Fibroblast of lung (primary cell): ENCODE results near the gene FASLG. TPM values are rescaled to one million over a fixed set of nuclear protein-coding genes. Genes with fewer than 3 reads are reported as not detected.

Experiments used
- DNase-seq, 2 donors: peaks; one replicate each; pipeline versions ENCODE4 v3.0.0 to v3.0.0-alpha.2; 2010; ENCODE audit warnings: low read depth in 2 of 2
- H2AFZ ChIP-seq: 2 replicates; pipeline ENCODE4 v1.5.1; 2012; ENCODE audit warnings: low read length, control low read depth, inconsistent platforms
- H3K27ac ChIP-seq: 2 replicates; pipeline ENCODE4 v1.5.1; 2011; ENCODE audit warnings: low read length, control low read depth; ENCODE audit not compliant: insufficient read depth
- H3K27me3 ChIP-seq: 2 replicates; pipeline ENCODE4 v1.5.1; 2011; ENCODE audit warnings: mild to moderate bottlenecking, low read length; ENCODE audit not compliant: control insufficient read depth, insufficient read depth
- H3K36me3 ChIP-seq: 2 replicates; pipeline ENCODE4 v1.5.1; 2011; ENCODE audit warnings: low read length; ENCODE audit not compliant: control insufficient read depth, insufficient read depth
- H3K4me1 ChIP-seq: 2 replicates; pipeline ENCODE4 v1.5.1; 2011; ENCODE audit warnings: low read length; ENCODE audit not compliant: control insufficient read depth, insufficient read depth; ENCODE audit errors: extremely low read depth
- H3K4me2 ChIP-seq: 2 replicates; pipeline ENCODE4 v1.5.1; 2011; ENCODE audit warnings: low read length, control low read depth; ENCODE audit not compliant: insufficient read depth; ENCODE audit errors: extremely low read depth
- H3K4me3 ChIP-seq, 4 experiments: fragments of 200-600 bp in 1 of 4; sonication (generic) in 1 of 4; replicated peaks in 1 of 4; 2 replicates each; pipeline ENCODE4 v1.5.1; 2011 to 2016; ENCODE audit warnings: low read length in 4 of 4, low read depth in 3 of 4, mild to moderate bottlenecking in 3 of 4, control low read depth in 2 of 4, inconsistent platforms in 1 of 4, mixed read lengths in 1 of 4; ENCODE audit not compliant: insufficient read depth in 1 of 4; ENCODE audit errors: control extremely low read depth in 1 of 4
- H3K79me2 ChIP-seq: 2 replicates; pipeline ENCODE4 v1.5.1; 2012; ENCODE audit warnings: mild to moderate bottlenecking, low read length, inconsistent platforms; ENCODE audit not compliant: control insufficient read depth, insufficient read depth
- H3K9ac ChIP-seq: 2 replicates; pipeline ENCODE4 v1.5.1; 2011; ENCODE audit warnings: mild to moderate bottlenecking, low read length, control low read depth; ENCODE audit not compliant: insufficient read depth
- H3K9me3 ChIP-seq: 2 replicates; pipeline ENCODE4 v1.5.1; 2012; ENCODE audit warnings: low read depth, low read length; ENCODE audit not compliant: control insufficient read depth, insufficient read depth
- H4K20me1 ChIP-seq: 2 replicates; pipeline ENCODE4 v1.5.1; 2011; ENCODE audit warnings: low read length; ENCODE audit not compliant: control insufficient read depth, insufficient read depth; ENCODE audit errors: extremely low read depth
- EZH2 ChIP-seq: IDR thresholded peaks from 2 replicates; pipeline ENCODE4 v1.5.1; 2012; ENCODE audit warnings: low read length, control low read depth, mild to moderate bottlenecking; ENCODE audit errors: missing control alignments
- polyA plus RNA-seq, 2 donors: library from polyadenylated mRNA; depleted of rRNA in 1 of 2; stranded (reverse) in 1 of 2; unstranded in 1 of 2; fragments of >200 nt; gene quantifications; 2 replicates each; pipeline ENCODE4 v1.2.1, GENCODE V29; 2011 to 2012; ENCODE audit warnings: missing spikeins in 1 of 2
- total RNA-seq: library from RNA; depleted of rRNA; stranded (reverse); fragments of >200 nt; gene quantifications from 2 replicates; pipeline ENCODE4 v1.2.1, GENCODE V29; 2014
- TF ChIP-seq, protein P1 (sequence below), 2 donors: IDR thresholded peaks in 1 of 2; conservative IDR thresholded peaks in 1 of 2; 1 replicate in 1 of 2; 2 replicates in 1 of 2; pipeline ENCODE4 v1.5.1; 2011 to 2012; ENCODE audit warnings: low read length in 2 of 2, control low read depth in 1 of 2, inconsistent platforms in 1 of 2, low read depth in 1 of 2, mild to moderate bottlenecking in 1 of 2

The FASLG gene
- total and polyA plus RNA-seq, 2 donors (not counting 1 experiment from before 2014, with no cell fraction given): not detected

DNA sequence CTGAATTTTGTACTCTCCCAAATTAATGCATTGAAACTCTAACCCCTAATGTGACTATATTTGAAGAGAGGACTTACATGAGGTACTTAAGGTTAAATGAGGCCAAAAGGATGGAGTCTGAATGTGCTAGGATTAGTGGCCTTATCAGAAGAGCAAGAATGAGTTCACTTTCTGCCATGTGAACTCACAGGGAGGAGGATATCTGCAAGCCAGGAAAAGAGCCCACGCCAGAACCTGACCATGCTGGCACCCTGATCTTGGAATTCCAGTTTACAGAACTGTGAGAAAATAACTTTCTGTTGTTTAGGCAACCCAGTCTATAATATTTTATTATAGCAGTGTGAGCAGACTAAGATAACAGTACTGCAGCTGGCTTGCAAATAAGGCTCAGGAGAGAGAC, 12.2 kb upstream of the FASLG start:
- Histone ChIP-seq H3K36me3 (no peaks in the 10 kb centered on the region), H3K4me1 (peaks cover 6% of the 10 kb centered on the region), H3K9me3 (no peaks in the 10 kb centered on the region), H3K4me2 (no peak overlapping the region), H3K4me3 (no peak overlapping the region), H3K9ac (no peak overlapping the region), H3K27me3 (no peaks in the 10 kb centered on the region), H4K20me1 (no peaks in the 10 kb centered on the region), H3K79me2 (no peaks in the 10 kb centered on the region), H2AFZ (no peak overlapping the region), H3K27ac (no peak overlapping the region)
- TF ChIP-seq, protein P1, sequence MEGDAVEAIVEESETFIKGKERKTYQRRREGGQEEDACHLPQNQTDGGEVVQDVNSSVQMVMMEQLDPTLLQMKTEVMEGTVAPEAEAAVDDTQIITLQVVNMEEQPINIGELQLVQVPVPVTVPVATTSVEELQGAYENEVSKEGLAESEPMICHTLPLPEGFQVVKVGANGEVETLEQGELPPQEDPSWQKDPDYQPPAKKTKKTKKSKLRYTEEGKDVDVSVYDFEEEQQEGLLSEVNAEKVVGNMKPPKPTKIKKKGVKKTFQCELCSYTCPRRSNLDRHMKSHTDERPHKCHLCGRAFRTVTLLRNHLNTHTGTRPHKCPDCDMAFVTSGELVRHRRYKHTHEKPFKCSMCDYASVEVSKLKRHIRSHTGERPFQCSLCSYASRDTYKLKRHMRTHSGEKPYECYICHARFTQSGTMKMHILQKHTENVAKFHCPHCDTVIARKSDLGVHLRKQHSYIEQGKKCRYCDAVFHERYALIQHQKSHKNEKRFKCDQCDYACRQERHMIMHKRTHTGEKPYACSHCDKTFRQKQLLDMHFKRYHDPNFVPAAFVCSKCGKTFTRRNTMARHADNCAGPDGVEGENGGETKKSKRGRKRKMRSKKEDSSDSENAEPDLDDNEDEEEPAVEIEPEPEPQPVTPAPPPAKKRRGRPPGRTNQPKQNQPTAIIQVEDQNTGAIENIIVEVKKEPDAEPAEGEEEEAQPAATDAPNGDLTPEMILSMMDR (conservative IDR thresholded peaks at IDR 0.05 in 1 of 2, IDR thresholded peaks at IDR 0.05 in 1 of 2; ENCODE audit: low read depth in 1 of 2, low read length in 2 of 2): no peak
- TF ChIP-seq EZH2: no peak
- DNase-seq: no peak

DNA sequence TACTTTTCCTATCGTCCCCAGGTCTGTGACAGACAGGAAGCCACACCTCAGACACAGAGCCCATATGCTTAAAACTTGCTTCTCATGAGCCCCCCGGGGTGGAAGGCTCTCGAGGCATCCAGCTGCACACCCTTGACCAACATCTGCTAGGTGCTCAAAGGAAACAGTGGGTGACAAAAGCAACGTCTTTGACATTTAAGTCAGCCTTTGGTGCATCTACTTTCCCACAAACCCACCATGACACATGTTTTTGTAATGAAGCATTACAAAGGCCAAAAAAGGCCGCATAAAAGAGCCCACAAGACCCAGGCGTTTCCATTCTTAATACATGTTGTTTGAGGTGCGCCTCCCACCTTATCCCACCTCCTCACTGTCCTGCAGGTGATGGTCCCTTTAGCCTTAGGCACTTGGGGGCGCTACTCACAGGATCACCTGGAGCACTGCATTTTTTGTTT, 11.8 kb upstream of the FASLG start:
- H3K4me2 ChIP-seq: no peak overlapping the region
- H2AFZ ChIP-seq: peak overlapping the region; percentile 6
- H3K9me3 ChIP-seq: no peaks in the 10 kb centered on the region
- H3K27ac ChIP-seq: no peak overlapping the region
- peak in 1 of 2 donors; percentile 66 for DNase-seq
- no peak overlapping the region for H3K4me3 ChIP-seq
- H3K27me3 ChIP-seq: no peaks in the 10 kb centered on the region
- no peaks in the 10 kb centered on the region for H3K36me3 ChIP-seq
- no peak for TF ChIP-seq EZH2
- TF ChIP-seq, protein P1 (conservative IDR thresholded peaks at IDR 0.05 in 1 of 2, IDR thresholded peaks at IDR 0.05 in 1 of 2; ENCODE audit: low read depth in 1 of 2, low read length in 2 of 2): no peak
- H3K4me1 ChIP-seq: peaks cover 6% of the 10 kb centered on the region
- H4K20me1 ChIP-seq: no peaks in the 10 kb centered on the region
- no peaks in the 10 kb centered on the region for H3K79me2 ChIP-seq
- H3K9ac ChIP-seq: no peak overlapping the region

DNA sequence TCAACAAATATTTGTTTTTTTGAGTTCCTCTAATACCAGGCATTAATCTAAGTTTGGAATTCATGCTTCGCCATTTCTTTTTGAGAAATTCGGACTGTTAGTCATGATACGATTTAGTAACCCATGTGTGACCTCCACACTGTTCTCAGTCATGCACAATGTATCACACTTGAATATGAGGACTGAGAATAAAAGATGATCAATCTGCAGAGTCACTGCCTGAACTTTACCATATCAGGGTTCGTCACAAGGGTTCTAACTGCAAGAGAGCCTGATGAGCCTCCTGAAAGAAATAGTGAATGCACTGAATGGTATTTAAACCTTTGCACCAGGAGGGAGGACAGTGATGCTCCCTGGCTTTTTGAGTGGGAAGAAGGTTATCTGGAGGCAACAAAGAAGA, 10.9 kb upstream of the FASLG start:
- no peaks in the 10 kb centered on the region for H3K36me3 ChIP-seq
- peaks cover 3% of the 10 kb centered on the region for H3K4me1 ChIP-seq
- TF ChIP-seq EZH2: no peak
- TF ChIP-seq, protein P1 (conservative IDR thresholded peaks at IDR 0.05 in 1 of 2, IDR thresholded peaks at IDR 0.05 in 1 of 2; ENCODE audit: low read depth in 1 of 2, low read length in 2 of 2): no peak
- no peak overlapping the region for H3K9ac ChIP-seq
- H3K4me3 ChIP-seq: no peak overlapping the region
- H2AFZ ChIP-seq: no peak overlapping the region
- H3K9me3 ChIP-seq: no peaks in the 10 kb centered on the region
- no peaks in the 10 kb centered on the region for H3K27me3 ChIP-seq
- H3K27ac ChIP-seq: no peak overlapping the region
- no peak overlapping the region for H3K4me2 ChIP-seq
- no peaks in the 10 kb centered on the region for H4K20me1 ChIP-seq
- no peaks in the 10 kb centered on the region for H3K79me2 ChIP-seq
- no peak for DNase-seq
